Measurements from ENCODE around the gene C5orf34. TPM values are rescaled to one million over a fixed set of nuclear protein-coding genes. Genes with fewer than 3 reads are reported as not detected.

Gene C5orf34
- total and polyA plus RNA-seq, 9 of the 15 experiments (the other 6 are each of a cell fraction or from before 2014, with no cell fraction given): 13.2 to 32.6 (median 20.7) TPM

GRCh38 chr5:43514816-43515677, at the start of gene C5orf34 (continued):
- no peak for TF ChIP-seq ZBTB49 (CRISPR knock-in tag; IDR thresholded peaks at IDR 0.05; ENCODE audit: borderline replicate concordance)
- TF ChIP-seq CGGBP1 (CRISPR knock-in tag; IDR thresholded peaks at IDR 0.05): no peak
- TF ChIP-seq ZNF12 (CRISPR knock-in tag; IDR thresholded peaks at IDR 0.05): peak; percentile 76; the same call in 1 of the 2 replicates
- no peak; the same call in 1 of the 2 replicates for TF ChIP-seq NBN (IDR thresholded peaks at IDR 0.05; ENCODE audit: low read depth)
- TF ChIP-seq TFAM (CRISPR knock-in tag; conservative IDR thresholded peaks at IDR 0.05): no peak
- TF ChIP-seq NCOA1 (IDR thresholded peaks at IDR 0.05; ENCODE audit: low read depth): no peak
- no peak for TF ChIP-seq IRF2 (CRISPR knock-in tag; IDR thresholded peaks at IDR 0.05)
- peak; percentile 95 for TF ChIP-seq TBP (optimal IDR thresholded peaks at IDR 0.05; ENCODE audit: low read depth, low read length)
- TF ChIP-seq, protein P1, sequence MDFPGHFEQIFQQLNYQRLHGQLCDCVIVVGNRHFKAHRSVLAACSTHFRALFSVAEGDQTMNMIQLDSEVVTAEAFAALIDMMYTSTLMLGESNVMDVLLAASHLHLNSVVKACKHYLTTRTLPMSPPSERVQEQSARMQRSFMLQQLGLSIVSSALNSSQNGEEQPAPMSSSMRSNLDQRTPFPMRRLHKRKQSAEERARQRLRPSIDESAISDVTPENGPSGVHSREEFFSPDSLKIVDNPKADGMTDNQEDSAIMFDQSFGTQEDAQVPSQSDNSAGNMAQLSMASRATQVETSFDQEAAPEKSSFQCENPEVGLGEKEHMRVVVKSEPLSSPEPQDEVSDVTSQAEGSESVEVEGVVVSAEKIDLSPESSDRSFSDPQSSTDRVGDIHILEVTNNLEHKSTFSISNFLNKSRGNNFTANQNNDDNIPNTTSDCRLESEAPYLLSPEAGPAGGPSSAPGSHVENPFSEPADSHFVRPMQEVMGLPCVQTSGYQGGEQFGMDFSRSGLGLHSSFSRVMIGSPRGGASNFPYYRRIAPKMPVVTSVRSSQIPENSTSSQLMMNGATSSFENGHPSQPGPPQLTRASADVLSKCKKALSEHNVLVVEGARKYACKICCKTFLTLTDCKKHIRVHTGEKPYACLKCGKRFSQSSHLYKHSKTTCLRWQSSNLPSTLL (IDR thresholded peaks at IDR 0.05): no peak
- TF ChIP-seq SLC30A9 (CRISPR knock-in tag; IDR thresholded peaks at IDR 0.05): no peak
- TF ChIP-seq ZNF780A (CRISPR knock-in tag; IDR thresholded peaks at IDR 0.05): no peak
- TF ChIP-seq ZBTB11 (CRISPR knock-in tag; IDR thresholded peaks at IDR 0.05): peak in 1 of 3 experiments; percentile 88; a peak in 2 of 6 replicates
- 0 out of 2 replicates have a peak, but pooled peaks have one; percentile 29 for TF ChIP-seq KLF1 (tag; IDR thresholded peaks at IDR 0.05)
- TF ChIP-seq STAG1 (CRISPR knock-in tag; IDR thresholded peaks at IDR 0.05; ENCODE audit: borderline replicate concordance): no peak
- TF ChIP-seq ETV5 (CRISPR knock-in tag; IDR thresholded peaks at IDR 0.05; ENCODE audit: low read depth): no peak; the same call in none of the 2 replicates
- peak; percentile 67 for TF ChIP-seq PHF20 (IDR thresholded peaks at IDR 0.05; ENCODE audit: partially characterized antibody)

Data from K562 (cell line).